Parathyroid adenoma (tissue), 2 donors: ENCODE measurements around the gene IFIT2.
"Not testable (repeated sequence)": the region's sequence is repeated elsewhere in the genome, so short reads cannot be mapped to it uniquely, and the experiment has no call there.

Source experiments
- H2AFZ ChIP-seq: fragments of 300-600 bp; sonication (generic); one replicate; pipeline ENCODE4 v1.7.0; 2017; ENCODE audit warnings: antibody characterized with exemption, mild to moderate bottlenecking
- H3K27ac ChIP-seq: fragments of 300-600 bp; sonication (generic); one replicate; pipeline ENCODE4 v1.7.0; 2017
- H3K27me3 ChIP-seq: fragments of 300-600 bp; sonication (generic); one replicate; pipeline ENCODE4 v1.7.0; 2017; ENCODE audit warnings: low read length; ENCODE audit not compliant: control insufficient read depth, insufficient read depth
- H3K36me3 ChIP-seq: fragments of 300-600 bp; sonication (generic); one replicate; pipeline ENCODE4 v1.7.0; 2017; ENCODE audit warnings: low read length; ENCODE audit not compliant: control insufficient read depth, insufficient read depth
- H3K4me1 ChIP-seq: fragments of 300-600 bp; sonication (generic); one replicate; pipeline ENCODE4 v1.7.0; 2017; ENCODE audit warnings: control low read depth
- H3K4me2 ChIP-seq: fragments of 300-600 bp; sonication (generic); one replicate; pipeline ENCODE4 v1.7.0; 2017; ENCODE audit warnings: low read length
- H3K4me3 ChIP-seq: fragments of 300-600 bp; sonication (generic); one replicate; pipeline ENCODE4 v1.7.0; 2017; ENCODE audit warnings: low read depth, low read length
- H3K79me2 ChIP-seq: fragments of 300-600 bp; sonication (generic); one replicate; pipeline ENCODE4 v1.7.0; 2017; ENCODE audit warnings: control low read depth
- H3K9ac ChIP-seq: fragments of 300-600 bp; sonication (generic); one replicate; pipeline ENCODE4 v1.7.0; 2017; ENCODE audit warnings: mild to moderate bottlenecking
- H3K9me3 ChIP-seq: fragments of 300-600 bp; sonication (generic); one replicate; pipeline ENCODE4 v1.7.0; 2017; ENCODE audit warnings: low read length; ENCODE audit not compliant: control insufficient read depth
- CTCF ChIP-seq: fragments of 300-600 bp; sonication (generic); IDR thresholded peaks from one replicate; pipeline ENCODE4 v1.7.0; 2017; ENCODE audit warnings: antibody characterized with exemption, mild to moderate bottlenecking
- donor health status: primary hyperparathyroidism.

IFIT2 gene

DNA sequence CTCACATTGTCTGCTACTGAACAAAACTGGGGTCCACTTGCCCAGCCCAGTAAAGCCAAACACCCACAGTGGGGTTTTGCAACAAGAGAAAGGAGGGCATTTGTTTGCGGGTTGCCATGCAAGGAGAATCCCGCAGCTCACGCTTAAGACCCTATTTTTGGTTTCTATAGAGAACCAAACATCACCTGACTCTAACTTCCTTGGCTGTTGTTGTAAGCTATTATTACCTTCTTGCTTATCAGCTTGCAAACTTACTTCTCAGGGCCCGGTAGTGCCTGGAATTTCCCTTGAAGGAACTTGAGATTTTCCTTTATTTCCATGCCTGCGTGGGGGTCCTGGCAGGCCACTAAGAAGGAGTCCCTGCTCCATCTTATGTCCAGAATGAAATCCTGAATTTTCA is 46.6 kb downstream of the IFIT2 start:
- no peak overlapping the region for H3K4me3 ChIP-seq
- no peak overlapping the region for H3K9ac ChIP-seq
- H2AFZ ChIP-seq, result no peak overlapping the region
- no peaks in the 10 kb centered on the region for H3K9me3 ChIP-seq
- no peak overlapping the region for H3K27ac ChIP-seq
- TF ChIP-seq CTCF, result no peak
- no peaks in the 10 kb centered on the region for H3K79me2 ChIP-seq
- no peaks in the 10 kb centered on the region for H3K27me3 ChIP-seq
- H3K4me2 ChIP-seq, result no peak overlapping the region
- peaks cover 5% of the 10 kb centered on the region for H3K4me1 ChIP-seq
- H3K36me3 ChIP-seq, result no peaks in the 10 kb centered on the region

GRCh38 chr10:89348975-89349374 is 47.1 kb downstream of the IFIT2 start:
- TF ChIP-seq CTCF, result no peak
- H2AFZ ChIP-seq, result no peak overlapping the region
- no peaks in the 10 kb centered on the region for H3K79me2 ChIP-seq
- no peak overlapping the region for H3K4me3 ChIP-seq
- H3K27ac ChIP-seq, result no peak overlapping the region
- peaks cover 5% of the 10 kb centered on the region for H3K4me1 ChIP-seq
- H3K27me3 ChIP-seq, result no peaks in the 10 kb centered on the region
- H3K36me3 ChIP-seq, result no peaks in the 10 kb centered on the region
- no peaks in the 10 kb centered on the region for H3K9me3 ChIP-seq
- no peak overlapping the region for H3K4me2 ChIP-seq
- H3K9ac ChIP-seq, result no peak overlapping the region

DNA sequence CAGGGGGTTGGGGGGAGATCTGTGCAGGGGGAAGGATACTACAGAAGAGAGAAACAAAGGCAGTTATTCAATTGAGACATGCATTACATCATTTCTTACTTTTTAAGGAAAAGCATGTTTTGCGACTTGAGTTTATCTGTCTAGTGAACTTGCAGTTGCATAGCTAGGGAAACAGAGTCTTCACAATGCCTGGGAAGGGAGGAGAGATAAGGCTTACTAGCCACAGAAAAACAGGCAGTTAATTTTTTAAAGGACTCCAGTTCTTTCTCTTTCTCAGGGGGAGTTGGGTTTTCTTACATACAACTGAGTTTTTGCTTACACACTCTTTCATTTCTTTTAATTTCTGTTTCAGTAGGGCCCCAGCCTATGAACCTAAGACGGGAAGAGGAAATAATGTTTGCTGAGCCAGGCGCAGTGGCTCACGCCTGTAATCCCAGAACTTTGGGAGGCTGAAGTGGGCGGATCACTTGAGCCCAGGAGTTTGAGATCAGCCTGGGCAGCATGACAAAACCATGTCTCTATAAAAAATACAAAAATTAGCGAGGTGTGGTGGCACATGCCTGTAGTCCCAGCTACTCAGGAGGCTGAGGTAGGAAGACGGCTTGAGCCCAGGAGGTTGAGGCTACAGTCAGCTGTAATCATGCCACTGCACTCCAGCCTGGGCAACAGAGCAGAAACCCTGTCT is 48.9 kb downstream of the IFIT2 start:
- peak overlapping the region; percentile 21 for H3K27ac ChIP-seq
- H3K4me3 ChIP-seq, H3K36me3 ChIP-seq, H3K79me2 ChIP-seq, H3K4me2 ChIP-seq, H3K9ac ChIP-seq, H3K27me3 ChIP-seq, H2AFZ ChIP-seq, H3K9me3 ChIP-seq, H3K4me1 ChIP-seq: not testable (repeated sequence)

- no peak overlapping the region for H3K4me2 ChIP-seq
- no peak overlapping the region for H3K9ac ChIP-seq
- H3K27me3 ChIP-seq, result no peaks in the 10 kb centered on the region
- peaks cover 4% of the 10 kb centered on the region for H3K4me1 ChIP-seq
- H2AFZ ChIP-seq, result no peak overlapping the region
- no peak overlapping the region for H3K4me3 ChIP-seq
- no peak for TF ChIP-seq CTCF
- H3K9me3 ChIP-seq, result no peaks in the 10 kb centered on the region
- peak overlapping the region; percentile 24 for H3K27ac ChIP-seq
- no peaks in the 10 kb centered on the region for H3K36me3 ChIP-seq
- no peaks in the 10 kb centered on the region for H3K79me2 ChIP-seq
These were observed 49.5 kb downstream of the IFIT2 start for GRCh38 chr10:89351412-89351779.

DNA sequence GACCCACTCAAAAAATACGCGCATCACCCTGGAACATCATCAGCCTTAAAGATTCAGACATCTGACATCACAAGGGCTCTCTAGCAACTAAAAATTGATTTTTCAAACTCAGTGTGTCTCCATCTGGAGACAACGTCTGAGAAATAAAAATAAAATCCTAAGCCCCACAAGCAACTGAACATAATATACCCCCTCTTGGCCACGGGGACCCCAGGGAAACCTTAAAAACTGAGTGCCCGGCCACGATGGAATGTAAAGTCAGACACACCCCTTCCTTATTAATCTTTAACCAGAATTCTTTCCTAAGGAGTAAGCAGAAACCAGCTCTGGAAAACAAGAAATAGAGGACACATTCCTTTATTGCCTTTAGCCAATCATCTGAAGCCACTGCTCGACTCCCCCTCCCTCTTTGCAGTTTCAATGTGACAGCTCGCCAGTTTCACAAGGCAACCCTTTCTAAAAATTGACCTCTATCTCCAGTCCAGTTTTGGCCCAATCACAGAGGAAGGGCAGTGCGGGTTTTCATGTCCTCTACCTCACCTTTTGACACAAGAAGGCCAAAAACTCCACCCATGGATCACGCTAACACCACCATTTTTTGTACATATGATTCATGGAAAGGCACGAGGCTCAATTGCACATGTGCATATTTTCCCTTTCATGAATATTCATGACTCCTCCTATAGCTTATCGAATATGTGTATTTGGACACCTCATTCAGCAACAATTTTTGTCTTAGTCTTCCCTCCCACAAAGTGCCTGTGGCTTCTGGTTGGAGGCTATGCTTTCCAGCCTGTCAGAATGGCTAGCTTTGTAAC is 50.1 kb downstream of the IFIT2 start:
- H3K4me2 ChIP-seq, result no peak overlapping the region
- TF ChIP-seq CTCF, result no peak
- H3K4me3 ChIP-seq, result no peak overlapping the region
- H3K27me3 ChIP-seq, result no peaks in the 10 kb centered on the region
- H3K79me2 ChIP-seq, result no peaks in the 10 kb centered on the region
- no peaks in the 10 kb centered on the region for H3K9me3 ChIP-seq
- H3K36me3 ChIP-seq, result no peaks in the 10 kb centered on the region
- no peaks in the 10 kb centered on the region for H3K4me1 ChIP-seq
- H2AFZ ChIP-seq, result peak overlapping the region; percentile 20
- peak overlapping the region; percentile 24 for H3K27ac ChIP-seq
- no peak overlapping the region for H3K9ac ChIP-seq
